ENCODE data around the gene ZNF784.
A peak's percentile ranks its signal among the peaks of the same experiment; 100 is the strongest.

Gene ZNF784

DNA sequence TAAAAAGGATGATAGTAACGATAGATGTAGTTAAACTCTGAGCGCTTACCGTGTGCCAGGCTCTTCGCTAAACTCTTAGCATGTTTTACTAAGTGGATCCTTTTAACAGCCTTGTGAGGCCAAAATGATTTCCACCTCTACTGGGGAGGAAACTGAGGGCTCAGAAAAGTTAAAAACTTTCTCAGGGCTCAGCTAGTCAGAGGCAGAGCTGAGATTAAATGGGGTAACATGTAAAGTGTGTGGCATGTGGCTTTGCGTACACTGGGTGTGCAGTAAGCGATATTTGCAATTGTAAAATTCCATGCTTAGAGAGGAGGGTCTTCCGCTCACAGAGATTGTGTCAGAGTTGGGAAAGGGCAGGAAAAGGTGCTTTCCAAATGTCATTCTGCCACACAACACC lies 32.2 kb upstream of the ZNF784 start:
- WGBS, 2 experiments (ENCODE audit: insufficient coverage in 2 of 2): 77 to 84% methylated on average over 7 of the region's 7 CpGs
- peaks cover 57% of the 10 kb centered on the region for H3K36me3 ChIP-seq (ENCODE audit: control insufficient read depth, insufficient read depth, low read length)
- peak overlapping the region; percentile 99 for H3K4me3 ChIP-seq (ENCODE audit: extremely low read depth, insufficient read depth, low read length, poor library complexity, severe bottlenecking)
- H3K9me3 ChIP-seq (ENCODE audit: control insufficient read depth, low read length): no peaks in the 10 kb centered on the region
- H3K27ac ChIP-seq (ENCODE audit: low read depth, low read length, severe bottlenecking): no peak overlapping the region
- peaks cover 37% of the 10 kb centered on the region for H3K4me1 ChIP-seq (ENCODE audit: control insufficient read depth, insufficient read depth, low read length, poor library complexity, severe bottlenecking)

DNA sequence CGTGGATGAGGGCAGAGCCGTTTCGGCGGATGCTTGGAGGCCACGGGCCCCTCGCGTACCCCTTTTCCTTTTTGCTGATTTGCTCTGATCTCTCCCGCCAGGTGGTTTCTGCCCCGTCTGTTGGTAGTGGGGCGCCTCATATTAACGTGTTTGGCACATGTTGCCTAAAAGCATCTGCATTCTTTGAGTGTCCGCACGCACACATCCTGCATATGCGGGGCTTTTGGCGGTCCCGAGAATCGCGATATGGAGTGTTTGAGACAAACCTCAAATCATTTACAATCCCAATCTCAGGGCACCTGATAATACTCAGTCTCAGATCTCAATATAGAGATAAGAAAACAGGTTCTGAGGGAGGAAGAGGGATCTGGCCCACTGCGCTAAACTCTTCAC lies 31.3 kb upstream of the ZNF784 start:
- Histone ChIP-seq H3K36me3 (ENCODE audit: control insufficient read depth, insufficient read depth, low read length) (peaks cover 54% of the 10 kb centered on the region), H3K4me1 (ENCODE audit: control insufficient read depth, insufficient read depth, low read length, poor library complexity, severe bottlenecking) (peaks cover 31% of the 10 kb centered on the region), H3K9me3 (ENCODE audit: control insufficient read depth, low read length) (no peaks in the 10 kb centered on the region), H3K4me3 (ENCODE audit: extremely low read depth, insufficient read depth, low read length, poor library complexity, severe bottlenecking) (peak overlapping the region; percentile 99), H3K27ac (ENCODE audit: low read depth, low read length, severe bottlenecking) (peak overlapping the region; percentile 100)
- WGBS, 2 experiments (ENCODE audit: insufficient coverage in 2 of 2): 0 to 1% methylated on average over 12 to 15 of the region's 19 CpGs

DNA sequence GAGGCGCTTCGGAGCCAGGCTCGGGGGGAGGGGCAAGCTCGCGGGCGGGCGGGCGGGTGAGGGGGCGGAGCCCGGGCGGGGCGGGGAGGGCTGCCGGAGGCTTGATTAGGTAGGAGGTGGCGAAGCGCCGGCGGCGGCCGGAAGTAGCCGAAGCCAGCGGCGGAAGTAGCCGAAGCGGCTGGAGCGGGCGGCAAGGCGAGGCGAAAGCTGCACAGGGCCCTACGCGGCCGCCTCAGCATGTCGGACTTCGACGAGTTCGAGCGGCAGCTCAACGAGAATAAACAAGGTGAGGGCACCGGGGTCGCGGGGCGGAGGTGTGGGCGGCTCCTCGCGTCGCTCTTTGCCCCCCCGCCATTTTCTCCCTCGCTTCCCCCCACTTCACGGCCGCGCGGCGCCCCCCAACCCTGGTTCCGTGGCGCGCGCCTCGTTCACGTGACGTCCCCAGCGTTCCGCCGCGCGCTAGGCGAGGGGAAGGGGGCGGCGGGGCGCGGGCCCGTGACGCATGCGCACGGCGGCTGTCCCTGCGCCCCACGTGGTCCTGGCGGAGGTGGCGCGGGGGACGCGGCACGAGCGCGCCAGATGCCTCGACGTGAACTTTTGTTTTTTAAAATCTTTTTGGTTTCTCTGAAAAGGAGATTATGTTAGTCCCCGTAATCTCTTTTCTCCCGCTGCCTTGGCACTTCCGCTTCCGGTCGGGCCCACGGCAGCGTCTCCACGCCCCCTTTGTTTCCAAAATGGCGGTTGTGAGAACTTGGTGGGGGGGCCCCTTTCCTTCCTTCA lies 30.7 kb upstream of the ZNF784 start, which contains the start of gene U2AF2:
Gene U2AF2 (plus strand): TSS at position 168 of the 780 bp plus-strand sequence. CDS start 70 bp downstream, at position 238.
- Histone ChIP-seq H3K4me3 (ENCODE audit: extremely low read depth, insufficient read depth, low read length, poor library complexity, severe bottlenecking) (peak within 1 kb of the TSS; percentile 99), H3K36me3 (ENCODE audit: control insufficient read depth, insufficient read depth, low read length) (peaks cover 54% of the 10 kb centered on the region), H3K9me3 (ENCODE audit: control insufficient read depth, low read length) (no peaks in the 10 kb centered on the region), H3K4me1 (ENCODE audit: control insufficient read depth, insufficient read depth, low read length, poor library complexity, severe bottlenecking) (peaks cover 31% of the 10 kb centered on the region), H3K27ac (ENCODE audit: low read depth, low read length, severe bottlenecking) (peak within 1 kb of the TSS; percentile 100)
- 0% methylated on average over 57 to 66 of the region's 95 CpGs for WGBS, 2 experiments (ENCODE audit: insufficient coverage in 2 of 2)

DNA sequence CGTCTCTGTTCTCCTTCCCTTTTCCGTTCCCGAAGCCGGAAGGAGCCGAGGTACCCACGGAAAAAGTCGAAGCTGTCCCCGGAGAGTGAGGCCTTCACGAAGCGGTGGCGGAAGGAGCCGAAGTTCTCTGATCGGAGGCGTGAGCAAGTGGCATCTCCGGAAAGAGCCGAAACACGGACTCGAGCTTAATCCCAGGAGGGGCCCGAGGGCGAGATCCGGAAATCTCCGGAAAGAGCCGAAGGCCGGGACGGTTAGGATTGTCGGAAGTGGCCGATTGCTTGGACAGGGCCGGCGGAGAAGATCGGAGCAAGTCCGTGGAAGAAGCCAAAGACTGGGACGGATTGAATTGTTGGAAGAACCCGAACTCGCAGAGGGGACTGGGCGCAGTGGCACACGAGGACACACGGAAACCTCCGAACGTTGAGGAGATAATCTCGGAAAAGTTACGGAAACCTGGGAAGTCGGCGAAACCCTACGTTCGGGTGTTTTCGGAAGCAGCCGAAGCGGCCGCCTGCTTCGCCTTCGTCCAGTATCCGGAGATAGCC lies 30.0 kb upstream of the ZNF784 start:
- Histone ChIP-seq H3K4me3 (ENCODE audit: extremely low read depth, insufficient read depth, low read length, poor library complexity, severe bottlenecking) (peak overlapping the region; percentile 99), H3K27ac (ENCODE audit: low read depth, low read length, severe bottlenecking) (peak overlapping the region; percentile 100), H3K4me1 (ENCODE audit: control insufficient read depth, insufficient read depth, low read length, poor library complexity, severe bottlenecking) (peaks cover 26% of the 10 kb centered on the region), H3K9me3 (ENCODE audit: control insufficient read depth, low read length) (no peaks in the 10 kb centered on the region), H3K36me3 (ENCODE audit: control insufficient read depth, insufficient read depth, low read length) (peaks cover 50% of the 10 kb centered on the region)
- WGBS, 2 experiments (ENCODE audit: insufficient coverage in 2 of 2): 0 to 1% methylated on average over 37 to 44 of the region's 52 CpGs

GRCh38 chr19:55653651-55654322 lies 29.4 kb upstream of the ZNF784 start:
- Histone ChIP-seq H3K27ac (ENCODE audit: low read depth, low read length, severe bottlenecking) (peak overlapping the region; percentile 100), H3K4me1 (ENCODE audit: control insufficient read depth, insufficient read depth, low read length, poor library complexity, severe bottlenecking) (peaks cover 24% of the 10 kb centered on the region), H3K4me3 (ENCODE audit: extremely low read depth, insufficient read depth, low read length, poor library complexity, severe bottlenecking) (peak overlapping the region; percentile 99), H3K9me3 (ENCODE audit: control insufficient read depth, low read length) (no peaks in the 10 kb centered on the region), H3K36me3 (ENCODE audit: control insufficient read depth, insufficient read depth, low read length) (peaks cover 44% of the 10 kb centered on the region)
- 0% methylated on average over 51 to 56 of the region's 57 CpGs for WGBS, 2 experiments (ENCODE audit: insufficient coverage in 2 of 2)

- Histone ChIP-seq H3K36me3 (ENCODE audit: control insufficient read depth, insufficient read depth, low read length) (peaks cover 36% of the 10 kb centered on the region), H3K4me1 (ENCODE audit: control insufficient read depth, insufficient read depth, low read length, poor library complexity, severe bottlenecking) (peaks cover 11% of the 10 kb centered on the region), H3K4me3 (ENCODE audit: extremely low read depth, insufficient read depth, low read length, poor library complexity, severe bottlenecking) (no peak overlapping the region), H3K9me3 (ENCODE audit: control insufficient read depth, low read length) (no peaks in the 10 kb centered on the region), H3K27ac (ENCODE audit: low read depth, low read length, severe bottlenecking) (no peak overlapping the region)
- WGBS, 2 experiments (ENCODE audit: insufficient coverage in 2 of 2): 87 to 89% methylated on average over 49 to 55 of the region's 71 CpGs
These were observed 28.2 kb upstream of the ZNF784 start for GRCh38 chr19:55652311-55653128.

GRCh38 chr19:55651236-55651635 lies 26.9 kb upstream of the ZNF784 start:
- H3K27ac ChIP-seq (ENCODE audit: low read depth, low read length, severe bottlenecking): no peak overlapping the region
- peaks cover 33% of the 10 kb centered on the region for H3K36me3 ChIP-seq (ENCODE audit: control insufficient read depth, insufficient read depth, low read length)
- peaks cover 6% of the 10 kb centered on the region for H3K4me1 ChIP-seq (ENCODE audit: control insufficient read depth, insufficient read depth, low read length, poor library complexity, severe bottlenecking)
- 80 to 87% methylated on average over 8 to 11 of the region's 18 CpGs for WGBS, 2 experiments (ENCODE audit: insufficient coverage in 2 of 2)
- no peak overlapping the region for H3K4me3 ChIP-seq (ENCODE audit: extremely low read depth, insufficient read depth, low read length, poor library complexity, severe bottlenecking)
- no peaks in the 10 kb centered on the region for H3K9me3 ChIP-seq (ENCODE audit: control insufficient read depth, low read length)

GRCh38 chr19:55650602-55651230 lies 26.4 kb upstream of the ZNF784 start:
- Histone ChIP-seq H3K4me1 (ENCODE audit: control insufficient read depth, insufficient read depth, low read length, poor library complexity, severe bottlenecking) (peaks cover 7% of the 10 kb centered on the region), H3K27ac (ENCODE audit: low read depth, low read length, severe bottlenecking) (no peak overlapping the region), H3K9me3 (ENCODE audit: control insufficient read depth, low read length) (no peaks in the 10 kb centered on the region), H3K36me3 (ENCODE audit: control insufficient read depth, insufficient read depth, low read length) (peaks cover 36% of the 10 kb centered on the region), H3K4me3 (ENCODE audit: extremely low read depth, insufficient read depth, low read length, poor library complexity, severe bottlenecking) (no peak overlapping the region)
- WGBS, 2 experiments (ENCODE audit: insufficient coverage in 2 of 2): 91 to 97% methylated on average over 13 to 17 of the region's 17 CpGs

DNA sequence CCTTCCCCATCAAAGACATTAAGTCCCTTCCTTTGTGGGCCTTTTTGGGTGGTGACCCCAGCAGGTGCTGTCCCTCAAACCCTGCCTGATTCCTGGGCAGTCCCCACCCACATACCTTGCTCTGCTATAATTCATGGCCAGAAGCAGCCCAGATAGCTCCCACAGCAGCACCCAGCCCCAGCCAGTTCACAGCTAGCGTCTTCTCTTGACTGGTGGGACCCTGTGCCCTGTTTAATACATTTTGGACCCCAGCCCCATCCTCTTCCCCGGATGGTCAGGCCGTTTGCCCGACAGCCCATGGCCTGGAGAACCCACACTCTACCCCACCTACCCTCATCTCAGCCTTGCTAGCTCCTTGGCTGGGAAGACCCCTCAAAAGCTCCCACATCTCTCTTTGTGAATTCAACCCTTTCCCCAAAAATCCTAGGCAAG lies 25.8 kb upstream of the ZNF784 start:
- Histone ChIP-seq H3K27ac (ENCODE audit: low read depth, low read length, severe bottlenecking) (no peak overlapping the region), H3K36me3 (ENCODE audit: control insufficient read depth, insufficient read depth, low read length) (peaks cover 38% of the 10 kb centered on the region), H3K9me3 (ENCODE audit: control insufficient read depth, low read length) (no peaks in the 10 kb centered on the region), H3K4me1 (ENCODE audit: control insufficient read depth, insufficient read depth, low read length, poor library complexity, severe bottlenecking) (peaks cover 13% of the 10 kb centered on the region), H3K4me3 (ENCODE audit: extremely low read depth, insufficient read depth, low read length, poor library complexity, severe bottlenecking) (no peak overlapping the region)
- WGBS, 2 experiments (ENCODE audit: insufficient coverage in 2 of 2): 89 to 100% methylated on average over 2 to 4 of the region's 4 CpGs

Data from mesodermal cell (in vitro differentiated cells).